ENCODE data around the gene TBC1D7. TPM values are rescaled to one million over a fixed set of nuclear protein-coding genes. Genes with fewer than 3 reads are reported as not detected.

Gene TBC1D7
- total and polyA plus RNA-seq, 2 of the 4 experiments (the other 2 are of a cell fraction): 14.3 to 22.6 TPM

DNA sequence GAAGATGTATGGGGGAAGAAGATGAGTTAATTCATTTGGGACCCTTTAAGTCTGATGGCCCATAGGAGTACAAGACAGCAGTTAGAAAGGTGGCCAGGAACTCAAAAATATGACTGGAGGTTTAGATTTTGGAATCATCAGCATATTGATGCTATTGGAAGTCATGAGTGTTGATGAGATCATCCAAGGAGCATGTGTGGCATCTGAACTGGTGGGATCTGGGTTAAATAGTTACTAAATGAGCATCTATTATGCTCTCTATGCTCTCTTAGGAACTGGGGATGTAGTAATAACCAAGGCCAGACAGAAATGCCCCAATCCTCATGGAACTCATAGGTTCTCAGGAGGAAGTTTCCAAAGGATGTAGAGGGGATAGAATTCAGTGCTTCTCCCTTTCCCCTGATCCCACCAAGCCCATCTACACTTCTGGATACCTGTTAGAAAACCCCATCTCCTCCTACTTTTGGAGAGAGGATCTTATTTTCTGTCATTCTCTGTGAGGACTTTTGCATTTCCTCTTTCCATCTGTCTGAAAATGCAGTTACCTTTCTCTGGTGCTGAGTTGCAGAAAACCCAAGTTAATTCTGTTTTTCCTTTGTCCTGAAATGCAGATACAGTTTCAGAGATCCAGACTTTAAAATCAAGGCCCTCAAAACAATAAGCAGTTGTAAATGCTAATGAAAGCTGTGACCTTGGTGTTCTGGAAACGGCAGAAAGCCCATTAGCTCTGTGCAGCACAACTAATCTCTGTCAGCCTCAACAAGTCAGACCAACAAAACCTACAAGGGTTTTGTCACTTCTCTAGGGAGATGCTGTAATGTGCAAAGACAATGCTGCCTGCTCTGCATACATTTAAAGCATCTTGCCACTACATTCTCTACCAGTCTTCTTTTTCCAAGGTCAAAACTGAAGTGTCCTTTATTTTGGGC lies 65.8 kb downstream of the TBC1D7 start:
- DNase-seq: no peak
- POLR2A ChIA-PET (ENCODE audit: unreplicated experiment): no interaction called here

More for the DNA sequence above, 65.8 kb downstream of the TBC1D7 start:
- H3K4me1 ChIP-seq (ENCODE audit: control insufficient read depth, insufficient read depth, low read length): no peaks in the 10 kb centered on the region
- CTCF ChIA-PET: interaction anchor here (0.6 kb wide), 1 partner anchor 124 kb away, joined by 4 read pairs; no protein-coding TSS in a partner anchor
- no peak overlapping the region for H4K91ac ChIP-seq (ENCODE audit: insufficient read depth, low read depth, low read length)
- no peaks in the 10 kb centered on the region for H4K20me1 ChIP-seq (ENCODE audit: insufficient read depth, low read length)
- no peaks in the 10 kb centered on the region for H3K9me3 ChIP-seq (ENCODE audit: control insufficient read depth, insufficient read depth, low read length)
- H2AK5ac ChIP-seq (ENCODE audit: low read depth, low read length): no peak overlapping the region
- no peak overlapping the region for H3K4me3 ChIP-seq (ENCODE audit: insufficient read depth, low read depth, low read length)
- H2AK9ac ChIP-seq (replicated peaks; ENCODE audit: low read depth, low read length, poor library complexity): no peak overlapping the region
- intact Hi-C loops (cut with micrococcal nuclease): no loop called here
- BruUV-seq (replicated peaks): no TSS peak
- no peak overlapping the region for H3K18ac ChIP-seq (ENCODE audit: low read depth, low read length)
- H4K8ac ChIP-seq (ENCODE audit: low read depth in 2 of 2, low read length in 2 of 2): no peak overlapping the region
- H4K5ac ChIP-seq (ENCODE audit: low read depth, low read length): no peak overlapping the region
- H2BK120ac ChIP-seq (ENCODE audit: low read depth, low read length): no peak overlapping the region
- H2BK5ac ChIP-seq (ENCODE audit: low read depth, low read length, poor library complexity, severe bottlenecking): no peak overlapping the region
- H3K27ac ChIP-seq (ENCODE audit: insufficient read depth, low read length): no peak overlapping the region
- dilution Hi-C loops (cut with HindIII; ENCODE audit: low sequenced_read_pairs, unreplicated experiment): no loop called here
- no peaks in the 10 kb centered on the region for H3K36me3 ChIP-seq (ENCODE audit: control insufficient read depth, insufficient read depth, low read length)
- no peak overlapping the region for H3K9ac ChIP-seq (ENCODE audit: low read depth, low read length)
- no peak overlapping the region for H2BK20ac ChIP-seq (ENCODE audit: low read depth, low read length)
- no peaks in the 10 kb centered on the region; the same call in 1 of the 2 replicates for H3K9me1 ChIP-seq (ENCODE audit: insufficient read depth, low read length)
- H2AFZ ChIP-seq (replicated peaks; ENCODE audit: low read length, poor library complexity): no peak overlapping the region
- H2BK15ac ChIP-seq (ENCODE audit: low read depth, low read length): no peak overlapping the region
- no peaks in the 10 kb centered on the region for H3K79me1 ChIP-seq (ENCODE audit: low read depth in 1 of 2, low read length in 2 of 2)
- H3K27me3 ChIP-seq (ENCODE audit: control insufficient read depth, insufficient read depth, low read length): peaks cover 9% of the 10 kb centered on the region
- H3K14ac ChIP-seq (replicated peaks; ENCODE audit: low read depth, low read length): no peak overlapping the region
- no CpG with 5 or more reads among the region's 1 CpG for WGBS, 2 experiments (ENCODE audit: extremely low coverage in 2 of 2, insufficient read length in 1 of 2)
- ATAC-seq (ENCODE audit: low read depth): no peak
- no peak overlapping the region for H3K56ac ChIP-seq (ENCODE audit: extremely low read depth, insufficient read depth, low read length)
- no peak for TF ChIP-seq CHD1 (IDR thresholded peaks at IDR 0.05; ENCODE audit: low read depth, low read length)
- TF ChIP-seq MAZ (IDR thresholded peaks at IDR 0.05; ENCODE audit: borderline replicate concordance, low read depth, low read length): no peak
- no peak for TF ChIP-seq BHLHE40 (IDR thresholded peaks at IDR 0.05; ENCODE audit: low read depth, low read length)
- TF ChIP-seq RAD21 (IDR thresholded peaks at IDR 0.05; ENCODE audit: low read length): no peak
- no peak for TF ChIP-seq RFX5 (IDR thresholded peaks at IDR 0.05; ENCODE audit: low read depth, low read length)
- TF ChIP-seq RCOR1 (IDR thresholded peaks at IDR 0.05; ENCODE audit: insufficient replicate concordance, low read length): no peak
- no peak for TF ChIP-seq FOS (IDR thresholded peaks at IDR 0.05; ENCODE audit: low read depth, low read length)
- no peak overlapping the region for H3K4ac ChIP-seq (ENCODE audit: low read depth, low read length)
- in situ Hi-C loops (cut with MboI; ENCODE audit: low sequenced_read_pairs): no loop called here
- no peak overlapping the region for H3K4me2 ChIP-seq (ENCODE audit: low read depth, low read length)
- no peak overlapping the region for H3K23ac ChIP-seq (ENCODE audit: low read depth, low read length)
